Choroid plexus epithelial cell (primary cell): ENCODE data around the gene CRYGB.

Source experiments
- DNase-seq: peaks from one replicate; pipeline ENCODE4 v3.0.0-alpha.2; 2010; ENCODE audit warnings: low read depth
- H3K4me3 ChIP-seq: 2 replicates; pipeline ENCODE4 v1.5.1; 2011; ENCODE audit warnings: low read depth, mild to moderate bottlenecking, control low read depth, low read length, moderate library complexity
- CTCF ChIP-seq: conservative IDR thresholded peaks from 2 replicates; pipeline ENCODE4 v1.5.1; 2011; ENCODE audit warnings: low read depth, mild to moderate bottlenecking, control low read depth, inconsistent platforms, low read length, moderate library complexity

The CRYGB gene

GRCh38 chr2:208153156-208153555 is 7.2 kb upstream of the CRYGB start:
- no peak overlapping the region for H3K4me3 ChIP-seq
- no peak for DNase-seq
- TF ChIP-seq CTCF, result no peak

- H3K4me3 ChIP-seq, result no peak overlapping the region
- no peak for DNase-seq
- TF ChIP-seq CTCF, result no peak
Observed at GRCh38 chr2:208150956-208151355, 5.0 kb upstream of the CRYGB start.

- DNase-seq, result no peak
- no peak for TF ChIP-seq CTCF
Observed at GRCh38 chr2:208150094-208150493, 4.1 kb upstream of the CRYGB start.

GRCh38 chr2:208148803-208149202 is 2.8 kb upstream of the CRYGB start:
- DNase-seq, result no peak
- no peak overlapping the region for H3K4me3 ChIP-seq
- TF ChIP-seq CTCF, result peak; percentile 44

More at GRCh38 chr2:208150094-208150493, 4.1 kb upstream of the CRYGB start:
- H3K4me3 ChIP-seq, result no peak overlapping the region

GRCh38 chr2:208147759-208148158 is 1.8 kb upstream of the CRYGB start:
- no peak for TF ChIP-seq CTCF
- no peak overlapping the region for H3K4me3 ChIP-seq
- no peak for DNase-seq

GRCh38 chr2:208147008-208147407 is 1.1 kb upstream of the CRYGB start:
- no peak for TF ChIP-seq CTCF

GRCh38 chr2:208142925-208143799 is 2.8 kb downstream of the CRYGB start:
- TF ChIP-seq CTCF, result no peak
- no peak overlapping the region for H3K4me3 ChIP-seq
- no peak for DNase-seq

More at GRCh38 chr2:208147008-208147407, 1.1 kb upstream of the CRYGB start:
- no peak overlapping the region for H3K4me3 ChIP-seq
- DNase-seq, result no peak
